ENCODE data around the gene TYMS.
A peak's percentile ranks its signal among the peaks of the same experiment; 100 is the strongest.

The TYMS gene

DNA sequence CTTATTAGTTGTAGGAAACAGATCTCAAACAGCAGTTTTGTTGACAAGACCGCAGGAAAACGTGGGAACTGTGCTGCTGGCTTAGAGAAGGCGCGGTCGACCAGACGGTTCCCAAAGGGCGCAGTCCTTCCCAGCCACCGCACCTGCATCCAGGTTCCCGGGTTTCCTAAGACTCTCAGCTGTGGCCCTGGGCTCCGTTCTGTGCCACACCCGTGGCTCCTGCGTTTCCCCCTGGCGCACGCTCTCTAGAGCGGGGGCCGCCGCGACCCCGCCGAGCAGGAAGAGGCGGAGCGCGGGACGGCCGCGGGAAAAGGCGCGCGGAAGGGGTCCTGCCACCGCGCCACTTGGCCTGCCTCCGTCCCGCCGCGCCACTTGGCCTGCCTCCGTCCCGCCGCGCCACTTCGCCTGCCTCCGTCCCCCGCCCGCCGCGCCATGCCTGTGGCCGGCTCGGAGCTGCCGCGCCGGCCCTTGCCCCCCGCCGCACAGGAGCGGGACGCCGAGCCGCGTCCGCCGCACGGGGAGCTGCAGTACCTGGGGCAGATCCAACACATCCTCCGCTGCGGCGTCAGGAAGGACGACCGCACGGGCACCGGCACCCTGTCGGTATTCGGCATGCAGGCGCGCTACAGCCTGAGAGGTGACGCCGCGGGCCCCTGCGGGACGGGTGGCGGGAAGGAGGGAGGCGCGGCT is at the start of gene TYMS:
TSS of gene TYMS (plus strand) at position 343 of the 690 bp plus-strand sequence. CDS start at position 433, 90 bp downstream.
- peak; percentile 71 for DNase-seq

DNA sequence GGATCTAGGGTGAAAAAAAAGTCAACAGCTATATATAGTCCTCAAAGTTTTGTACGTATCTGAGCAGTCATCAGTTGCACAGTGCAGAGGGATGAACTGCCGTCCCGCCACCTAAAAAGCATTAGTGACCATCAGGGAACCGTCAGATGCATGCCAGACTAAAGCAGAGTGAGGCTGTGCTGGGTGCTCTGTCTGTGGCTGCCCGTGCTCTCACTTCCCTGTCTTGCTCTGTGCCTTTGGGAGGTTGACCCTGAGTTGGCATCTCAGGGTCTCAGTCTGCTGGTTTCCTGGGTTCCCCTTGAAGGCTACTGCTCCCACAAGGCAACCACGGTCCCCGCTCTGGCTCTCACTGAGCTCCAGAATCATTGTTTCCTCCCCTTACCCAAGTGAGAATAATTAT is 49.5 kb upstream of the TYMS start:
- no peak for DNase-seq

DNA sequence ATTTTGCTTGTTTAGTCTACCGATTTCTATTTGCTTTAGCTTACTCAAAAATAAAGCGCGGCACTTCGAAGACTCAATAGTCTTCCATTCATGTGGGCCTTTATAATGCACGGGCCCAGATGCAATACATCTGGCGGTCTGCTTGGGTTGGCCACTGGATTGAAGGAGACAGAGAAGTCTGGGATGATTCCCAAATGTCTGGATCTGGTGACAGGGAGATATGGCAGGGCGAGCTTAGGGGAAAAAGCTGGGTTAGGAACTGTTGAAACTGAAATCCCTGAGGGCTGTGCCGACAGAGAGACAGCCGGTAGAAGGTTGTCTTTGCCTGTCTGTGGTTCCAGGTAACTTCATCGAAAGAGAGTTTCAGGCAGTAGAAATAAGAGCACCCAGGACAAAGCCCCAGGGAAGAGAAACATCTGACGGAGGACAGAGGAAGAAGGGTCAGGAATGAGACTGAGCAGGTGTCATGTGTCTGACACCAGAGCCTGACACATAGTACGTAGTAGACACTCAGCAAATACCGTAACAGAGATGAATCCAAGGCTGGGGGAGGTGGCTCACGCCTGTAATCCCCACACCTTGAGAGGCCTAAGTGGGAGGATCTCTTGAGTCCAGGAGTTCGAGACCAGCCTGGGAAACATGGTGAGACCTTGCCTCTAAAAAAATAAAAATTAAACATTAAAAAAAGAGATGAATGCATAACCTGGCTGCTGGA is 47.1 kb upstream of the TYMS start:
- DNase-seq = no peak

DNA sequence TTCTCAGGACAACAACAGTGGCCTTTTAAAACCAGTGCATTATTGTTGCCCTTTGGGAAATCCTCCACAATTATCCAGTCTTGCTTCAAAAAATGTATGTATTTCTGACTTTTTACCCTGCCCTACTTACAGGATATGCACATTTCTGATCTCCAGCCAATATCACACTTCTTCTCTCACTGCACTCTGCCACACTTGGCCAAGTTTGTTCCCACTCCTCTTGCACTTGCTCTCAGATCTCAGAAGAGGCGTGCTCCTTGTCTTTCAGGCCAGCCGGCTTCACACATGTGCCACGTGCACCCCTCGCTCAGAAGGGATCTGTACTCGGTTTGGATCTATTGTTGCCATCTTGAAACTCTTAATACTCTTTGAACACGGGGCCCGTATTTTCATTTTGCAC is 45.3 kb upstream of the TYMS start:
- DNase-seq = no peak

DNA sequence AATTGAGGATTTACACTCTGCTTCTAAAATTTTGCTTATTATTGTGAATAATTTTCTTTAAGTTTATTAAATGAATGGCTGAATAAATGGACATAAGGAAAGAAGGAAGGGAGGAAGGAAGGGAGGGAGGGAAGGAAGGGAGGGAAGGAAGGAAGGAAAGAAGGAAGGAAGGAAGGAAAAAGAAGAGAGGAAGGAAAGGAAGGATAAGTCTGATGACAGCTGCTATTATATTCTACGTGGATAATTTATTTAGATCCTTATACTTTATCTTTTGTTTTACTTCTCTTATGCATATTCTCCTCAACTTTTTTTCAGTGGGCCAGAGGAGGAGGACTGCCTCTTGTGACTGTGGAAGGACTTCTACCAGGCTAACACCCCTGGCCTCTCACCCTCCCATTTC is 43.3 kb upstream of the TYMS start:
- DNase-seq = no peak

DNA sequence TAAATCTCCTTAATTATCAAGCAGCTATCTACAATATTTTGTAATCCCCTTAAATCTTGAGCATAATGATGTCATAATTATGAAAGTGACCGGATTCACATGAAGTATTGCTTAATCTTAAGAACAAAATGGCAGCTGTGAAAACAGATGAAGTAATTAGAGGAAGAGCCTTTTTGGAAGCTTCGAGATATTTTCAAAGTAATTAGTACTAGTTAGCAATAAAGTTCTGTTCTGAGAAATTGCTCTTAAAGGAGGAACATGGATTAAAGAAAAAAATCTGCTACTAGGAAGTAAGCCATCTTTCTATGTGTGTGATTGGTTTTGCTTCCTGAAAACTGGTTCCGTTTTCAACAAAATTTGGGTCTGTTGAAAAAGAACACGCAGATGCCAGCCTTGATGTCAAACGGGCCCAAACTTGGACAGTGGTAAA is 42.3 kb upstream of the TYMS start:
- DNase-seq = no peak

DNA sequence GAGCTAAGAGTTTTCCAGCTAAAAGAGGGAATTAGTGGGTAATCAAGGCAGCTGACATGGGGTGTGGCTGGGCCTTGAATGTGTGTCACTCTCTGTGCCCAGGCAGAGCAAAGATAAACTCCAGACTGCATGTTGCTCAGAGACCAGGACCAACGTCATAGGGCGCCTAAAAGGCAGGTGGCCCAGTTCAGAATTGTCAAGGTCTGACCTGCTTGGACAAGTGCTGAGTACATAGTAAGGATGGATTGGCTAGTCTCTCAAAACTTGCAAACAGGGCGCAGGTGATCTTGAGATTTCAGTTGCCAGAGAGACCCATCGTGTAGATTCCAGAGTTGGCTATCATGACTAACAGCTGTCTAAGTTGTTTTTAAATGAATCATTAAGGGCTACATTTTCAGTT is 41.7 kb upstream of the TYMS start:
- no peak for DNase-seq

DNA sequence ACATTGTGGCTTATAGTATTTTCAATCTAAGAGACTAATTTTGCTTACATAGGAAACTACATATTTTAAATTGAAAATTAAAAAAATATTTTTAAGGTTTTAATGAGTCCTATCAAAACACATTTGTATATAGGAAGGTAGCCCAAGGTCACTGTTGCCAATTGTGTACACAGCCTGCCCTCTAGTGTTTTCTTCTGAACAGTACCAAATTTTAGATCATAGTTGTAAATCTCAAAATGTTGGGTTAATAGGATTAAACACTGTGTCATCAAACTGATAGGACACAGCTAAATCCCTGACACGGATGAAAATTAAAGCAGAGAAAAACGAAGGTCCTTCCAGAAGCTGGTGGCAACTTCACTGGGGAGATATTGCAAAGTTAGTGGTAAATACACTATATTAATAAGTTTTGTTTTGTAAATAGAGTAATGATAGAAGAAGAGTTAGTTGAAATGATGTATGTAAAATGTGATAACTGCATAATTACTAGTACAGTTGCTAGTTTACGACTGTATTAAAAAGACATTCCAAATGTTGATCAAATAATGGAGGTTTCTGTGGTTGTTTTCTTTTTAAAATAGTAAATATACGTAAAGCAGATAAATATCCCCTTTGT is 41.0 kb upstream of the TYMS start:
- no peak for DNase-seq

DNA sequence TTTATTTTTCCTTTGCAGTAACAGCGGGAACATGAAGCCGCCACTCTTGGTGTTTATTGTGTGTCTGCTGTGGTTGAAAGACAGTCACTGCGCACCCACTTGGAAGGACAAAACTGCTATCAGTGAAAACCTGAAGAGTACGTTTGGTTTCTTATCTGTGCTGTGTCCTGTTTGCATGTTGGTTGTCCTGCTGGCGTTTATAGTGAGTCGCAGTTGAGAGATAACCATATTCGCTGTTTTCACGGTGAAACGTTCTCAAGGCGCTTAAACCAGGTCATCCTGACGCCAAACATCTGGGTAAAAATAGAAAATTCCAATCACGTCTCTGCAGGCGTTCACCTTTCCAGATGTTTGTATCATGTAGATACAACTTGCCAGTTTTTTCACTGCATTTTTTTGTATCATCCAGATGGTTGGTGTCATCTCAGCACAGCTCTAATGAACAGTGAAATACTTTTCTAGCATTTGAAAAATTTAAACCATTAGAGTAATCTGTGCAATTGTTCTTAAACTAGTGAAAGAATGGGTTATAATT is 39.4 kb upstream of the TYMS start:
- no peak for DNase-seq

DNA sequence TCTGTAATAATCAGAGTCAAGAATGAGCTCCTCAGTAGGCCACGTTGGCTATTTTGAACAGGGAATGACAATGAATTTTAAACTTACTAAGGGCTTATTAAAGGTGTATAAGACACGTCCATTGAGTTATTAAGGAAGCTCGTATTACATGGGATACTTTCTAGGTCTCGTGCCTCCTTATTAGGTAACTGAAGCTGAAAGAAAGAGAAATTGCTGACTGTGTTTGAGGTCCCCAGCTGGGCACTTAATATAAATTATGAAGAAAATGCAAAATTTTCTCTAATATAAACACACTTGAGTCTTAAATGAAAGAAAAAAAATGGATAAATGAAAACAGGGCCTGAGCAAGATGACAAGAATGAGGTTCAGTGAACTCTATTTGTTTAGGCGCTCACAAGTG is 38.8 kb upstream of the TYMS start:
- no peak for DNase-seq

DNA sequence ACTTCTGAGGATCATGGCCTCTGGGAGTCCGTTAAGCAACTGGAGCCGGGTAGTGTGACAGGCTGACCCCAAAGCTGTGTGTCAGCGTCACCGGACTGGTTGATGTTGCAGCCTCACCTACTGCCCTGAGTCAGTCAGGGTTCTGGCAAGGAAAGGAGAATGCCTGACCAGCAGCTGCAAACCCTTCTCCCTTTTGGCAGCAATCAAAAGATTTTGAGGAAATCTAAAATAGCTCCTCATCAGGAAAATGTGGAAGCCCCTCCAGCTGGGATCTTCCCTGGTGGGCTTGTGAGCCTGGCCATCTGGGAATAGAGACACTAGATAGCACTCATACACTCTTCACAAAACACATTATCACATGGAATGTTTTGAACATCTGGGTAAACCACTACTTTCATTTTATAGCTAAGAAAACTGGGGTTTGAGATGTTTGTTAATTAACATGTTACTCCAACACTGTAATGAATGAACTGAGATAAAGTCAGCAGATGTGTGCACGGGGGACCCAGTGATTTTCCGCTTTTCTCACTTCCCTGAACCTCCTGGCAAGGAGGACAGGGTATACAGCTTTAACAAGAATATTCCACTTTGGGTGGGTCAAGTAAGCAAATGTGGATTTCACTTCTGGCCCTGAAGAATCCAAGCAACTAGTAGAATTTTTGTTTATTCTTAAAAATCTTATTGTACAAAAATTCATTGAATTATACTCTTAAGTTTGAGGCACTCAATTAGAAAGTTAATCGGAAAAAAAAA is 36.0 kb upstream of the TYMS start:
- no peak for DNase-seq

DNA sequence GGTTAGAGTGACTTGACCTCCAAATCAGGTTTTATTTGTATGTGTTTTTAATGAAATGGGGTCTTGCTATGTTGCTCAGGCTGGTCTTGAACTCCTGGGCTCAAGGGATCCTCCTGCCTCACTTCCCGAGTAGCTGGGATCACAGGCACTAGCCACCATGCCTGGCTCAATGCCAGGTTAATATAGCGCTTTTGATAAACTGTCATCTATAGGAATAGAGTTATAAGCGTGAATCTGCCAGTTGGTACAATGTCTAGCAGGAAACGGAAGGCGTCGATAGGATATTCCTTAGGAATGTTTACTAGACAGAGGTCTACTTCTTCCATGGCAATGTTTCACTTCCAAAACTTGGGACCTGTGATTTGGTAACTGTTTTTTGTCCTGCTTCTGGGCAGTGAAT is 35.2 kb upstream of the TYMS start:
- no peak for DNase-seq

DNA sequence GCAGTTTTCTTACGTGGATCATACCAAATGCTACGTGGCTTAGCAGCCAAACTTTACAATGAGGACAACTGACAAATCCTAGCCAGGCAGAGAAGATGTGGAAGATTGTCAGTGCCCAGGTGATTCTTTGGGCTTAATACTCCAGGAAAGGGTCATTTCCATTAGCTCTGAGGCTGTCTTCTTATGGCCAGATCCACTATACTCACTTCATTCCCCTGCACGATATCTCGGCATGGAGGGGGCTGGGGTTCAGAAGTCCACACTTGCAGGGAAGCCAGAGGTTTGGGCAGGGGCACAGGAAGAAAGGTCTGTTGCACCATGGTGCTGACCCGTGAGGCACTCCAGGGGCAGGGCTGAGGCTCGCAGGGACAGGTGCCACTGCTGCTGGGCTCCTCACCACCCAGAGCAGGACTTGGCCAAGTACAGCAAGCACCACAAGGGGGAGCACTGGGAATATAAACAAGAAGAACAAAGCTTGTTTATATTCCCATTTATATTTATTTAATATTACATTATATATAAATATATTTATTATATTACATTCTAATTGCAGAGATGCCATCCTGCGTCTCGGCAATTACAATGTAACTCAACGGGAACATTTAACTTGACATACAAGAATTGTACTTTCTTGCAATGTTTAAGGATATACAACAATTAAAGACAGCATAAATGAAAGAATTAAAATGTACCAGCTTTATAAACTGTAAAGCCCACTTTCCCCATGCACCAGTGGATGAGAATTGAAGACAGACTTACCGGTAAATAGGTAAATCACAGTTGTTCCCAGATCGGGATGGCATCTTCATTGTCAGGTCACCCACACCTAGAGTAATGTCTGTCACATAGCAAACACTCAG is 33.5 kb upstream of the TYMS start:
- DNase-seq = peak; percentile 72

DNA sequence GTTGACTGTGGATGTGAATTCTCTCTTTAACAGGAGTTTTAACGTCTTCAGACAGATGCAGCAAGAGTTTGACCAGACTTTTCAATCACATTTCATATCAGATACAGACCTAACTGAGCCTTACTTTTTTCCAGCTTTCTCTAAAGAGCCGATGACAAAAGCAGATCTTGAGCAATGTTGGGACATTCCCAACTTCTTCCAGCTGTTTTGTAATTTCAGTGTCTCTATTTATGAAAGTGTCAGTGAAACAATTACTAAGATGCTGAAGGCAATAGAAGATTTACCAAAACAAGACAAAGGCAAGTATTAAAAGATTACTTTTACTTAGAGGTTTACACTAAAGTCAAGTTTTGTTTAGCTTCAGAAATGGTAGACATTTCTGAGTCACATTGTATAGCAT is 30.2 kb upstream of the TYMS start:
- no peak for DNase-seq

DNA sequence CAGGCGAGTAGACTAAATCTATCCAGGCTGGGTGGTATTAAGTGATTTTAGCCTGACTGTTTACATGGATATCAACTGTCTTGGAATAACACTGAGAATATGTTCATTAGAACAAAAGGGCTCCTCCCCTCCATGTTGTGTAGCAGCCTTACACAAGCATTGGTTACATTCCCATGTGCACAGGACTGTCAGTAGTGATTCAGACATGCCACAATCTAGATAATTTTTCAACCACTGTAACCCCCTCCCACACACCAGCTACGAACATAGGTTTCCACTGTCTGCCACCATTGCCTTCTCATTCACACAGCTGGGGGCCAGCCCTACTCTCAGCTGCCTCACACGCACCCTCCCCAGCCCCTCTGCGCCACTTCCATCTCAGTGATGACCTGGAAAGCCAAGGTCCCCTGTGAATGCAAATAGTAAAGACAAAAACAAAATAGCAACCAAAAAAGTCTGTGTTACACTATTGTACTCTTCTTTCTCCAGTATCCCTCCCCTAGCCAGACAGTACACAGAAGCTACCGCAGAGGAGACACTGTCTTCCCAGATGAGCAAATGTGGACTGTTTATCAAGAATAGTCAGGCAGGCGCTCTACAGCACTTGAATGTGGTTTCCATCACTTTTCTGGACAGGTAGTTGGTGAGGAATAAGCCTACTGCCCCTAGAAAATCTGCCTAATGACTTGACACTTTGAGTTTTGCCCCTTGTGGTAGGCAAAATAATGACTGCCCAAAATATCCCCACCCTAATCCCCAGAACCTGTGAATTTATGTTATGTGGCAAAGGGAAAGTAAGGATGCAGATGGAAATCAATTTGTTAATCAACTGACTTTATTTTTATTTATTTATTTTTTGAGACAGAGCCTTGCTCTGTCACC is 27.9 kb upstream of the TYMS start:
- DNase-seq = no peak

DNA sequence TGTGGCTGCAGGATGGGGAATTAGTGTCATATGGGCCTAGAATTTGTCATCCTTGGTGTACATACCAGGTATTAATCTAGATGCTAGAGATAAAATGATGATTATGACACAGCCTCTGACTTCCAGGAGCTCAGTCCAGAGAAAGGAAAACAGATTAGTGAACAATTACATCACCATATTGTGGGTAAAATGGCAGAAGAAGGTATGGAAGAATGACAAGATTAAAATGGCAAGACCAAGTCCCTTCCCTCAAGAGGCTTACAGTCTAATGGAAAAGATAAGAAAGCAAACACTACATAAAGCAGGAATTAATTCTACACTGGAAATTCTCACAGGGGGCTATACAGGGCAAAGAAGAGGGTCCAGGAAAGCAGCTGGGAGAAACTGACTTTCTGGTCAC is 25.9 kb upstream of the TYMS start:
- DNase-seq = no peak

DNA sequence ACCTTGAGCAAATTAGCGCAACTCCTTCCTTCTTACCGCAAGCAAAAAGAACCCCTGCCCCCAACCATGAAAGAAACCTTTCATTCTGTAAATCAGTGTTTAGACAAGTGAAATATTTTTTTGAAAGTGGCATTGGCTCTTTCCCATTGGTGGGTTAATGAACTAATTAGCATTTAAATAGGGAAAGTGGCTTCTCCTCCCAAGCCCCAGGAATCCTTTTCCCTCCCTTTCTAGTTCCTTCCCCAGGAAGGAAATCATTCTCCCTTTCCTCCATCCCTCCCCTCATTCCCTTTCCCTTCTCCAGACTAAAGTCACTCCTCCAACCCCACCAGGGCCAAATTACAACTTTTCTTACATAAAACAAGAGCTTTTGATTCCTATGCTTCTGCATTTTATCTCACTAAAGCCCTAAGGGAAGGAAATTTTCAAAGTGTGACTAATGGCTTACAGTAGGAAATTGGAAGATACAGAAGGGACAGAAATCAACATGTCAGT is 22.9 kb upstream of the TYMS start:
- DNase-seq = no peak

DNA sequence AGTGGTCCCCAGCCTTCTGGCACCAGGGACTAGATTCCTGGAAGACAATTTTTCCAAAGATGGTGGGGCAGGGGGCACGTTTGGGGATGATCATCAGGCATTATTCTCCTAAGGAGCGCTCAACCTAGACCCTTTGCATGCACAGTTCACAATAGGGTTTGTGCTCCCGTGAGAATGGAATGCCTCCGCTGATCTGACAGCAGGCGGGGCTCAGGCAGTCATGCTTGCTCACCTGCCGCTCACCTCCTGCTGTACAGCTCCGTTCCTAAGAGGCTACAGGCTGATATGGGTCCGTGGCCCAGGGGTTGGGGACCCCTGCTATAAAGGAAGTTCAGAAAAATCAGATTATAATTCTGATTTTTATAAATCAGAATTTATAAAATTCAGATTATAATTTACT is 22.3 kb upstream of the TYMS start:
- no peak for DNase-seq

DNA sequence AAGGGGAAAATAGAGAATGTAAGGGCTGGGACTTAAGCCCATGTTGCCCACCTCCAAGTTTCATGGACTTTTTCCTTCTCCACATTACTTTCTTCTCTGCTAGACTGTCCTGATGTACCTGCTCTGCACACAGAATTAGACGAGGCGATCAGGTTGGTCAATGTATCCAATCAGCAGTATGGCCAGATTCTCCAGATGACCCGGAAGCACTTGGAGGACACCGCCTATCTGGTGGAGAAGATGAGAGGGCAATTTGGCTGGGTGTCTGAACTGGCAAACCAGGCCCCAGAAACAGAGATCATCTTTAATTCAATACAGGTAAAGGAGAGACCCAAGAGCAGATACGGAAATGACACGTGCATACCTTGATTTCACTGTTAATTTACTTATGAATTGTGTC is 16.2 kb upstream of the TYMS start:
- no peak for DNase-seq

DNA sequence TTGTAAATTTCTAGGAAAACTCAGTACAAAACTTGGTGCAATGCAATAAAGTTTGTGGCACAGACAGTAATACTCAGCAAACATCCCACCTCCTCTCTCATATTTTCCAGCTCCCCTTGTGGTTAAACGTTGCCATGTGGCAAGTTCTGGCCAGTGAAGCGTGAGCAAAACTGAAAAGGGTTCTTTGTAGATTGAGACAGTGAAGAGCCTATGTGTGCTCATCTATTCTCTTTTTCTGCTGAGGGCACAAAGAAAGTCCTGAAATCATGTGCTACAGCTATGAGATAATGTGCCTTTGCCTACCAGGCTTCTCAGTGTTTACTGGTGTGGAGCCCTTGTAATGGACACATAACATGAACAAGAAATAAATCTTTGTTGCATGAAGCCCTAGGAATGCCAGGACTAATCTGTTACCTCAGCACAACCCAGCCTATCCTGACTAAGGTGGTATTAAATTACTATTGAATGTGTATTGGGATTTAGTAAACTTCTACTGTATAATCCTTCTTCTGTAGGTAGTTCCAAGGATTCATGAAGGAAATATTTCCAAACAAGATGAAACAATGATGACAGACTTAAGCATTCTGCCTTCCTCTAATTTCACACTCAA is 13.0 kb upstream of the TYMS start:
- DNase-seq = no peak

DNA sequence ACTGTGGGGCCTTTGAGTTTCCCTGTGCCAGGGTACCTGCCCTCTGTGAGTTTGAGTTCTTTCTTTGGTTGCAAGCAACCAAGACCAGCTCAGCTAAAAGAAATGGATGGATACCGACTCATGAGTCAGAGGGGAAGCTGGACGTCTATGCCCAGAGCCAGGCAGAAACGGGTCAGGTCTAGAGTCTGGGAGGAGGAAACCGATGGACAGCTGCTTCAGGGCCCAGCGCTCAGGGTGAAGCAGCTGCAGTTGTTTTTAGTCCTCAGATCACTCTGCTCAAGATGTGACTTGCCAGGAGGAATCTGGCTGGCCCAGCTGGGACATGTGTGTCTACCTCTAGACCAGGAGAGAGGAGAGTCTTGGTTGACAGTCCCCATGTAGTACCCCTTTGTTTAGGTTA is 10.1 kb upstream of the TYMS start:
- DNase-seq = no peak
